Stimulated activated CD8-positive, alpha-beta memory T cell treated with anti-CD3 and anti-CD28 coated beads, Interleukin-15, amount 100 ng/mL, for 1 hour (primary cell): ENCODE measurements around the gene MEN1.

Experiments used
- DNase-seq: peaks from one replicate; pipeline ENCODE4 v3.0.0-alpha.2; 2020; ENCODE audit warnings: low read depth

MEN1 gene

DNA sequence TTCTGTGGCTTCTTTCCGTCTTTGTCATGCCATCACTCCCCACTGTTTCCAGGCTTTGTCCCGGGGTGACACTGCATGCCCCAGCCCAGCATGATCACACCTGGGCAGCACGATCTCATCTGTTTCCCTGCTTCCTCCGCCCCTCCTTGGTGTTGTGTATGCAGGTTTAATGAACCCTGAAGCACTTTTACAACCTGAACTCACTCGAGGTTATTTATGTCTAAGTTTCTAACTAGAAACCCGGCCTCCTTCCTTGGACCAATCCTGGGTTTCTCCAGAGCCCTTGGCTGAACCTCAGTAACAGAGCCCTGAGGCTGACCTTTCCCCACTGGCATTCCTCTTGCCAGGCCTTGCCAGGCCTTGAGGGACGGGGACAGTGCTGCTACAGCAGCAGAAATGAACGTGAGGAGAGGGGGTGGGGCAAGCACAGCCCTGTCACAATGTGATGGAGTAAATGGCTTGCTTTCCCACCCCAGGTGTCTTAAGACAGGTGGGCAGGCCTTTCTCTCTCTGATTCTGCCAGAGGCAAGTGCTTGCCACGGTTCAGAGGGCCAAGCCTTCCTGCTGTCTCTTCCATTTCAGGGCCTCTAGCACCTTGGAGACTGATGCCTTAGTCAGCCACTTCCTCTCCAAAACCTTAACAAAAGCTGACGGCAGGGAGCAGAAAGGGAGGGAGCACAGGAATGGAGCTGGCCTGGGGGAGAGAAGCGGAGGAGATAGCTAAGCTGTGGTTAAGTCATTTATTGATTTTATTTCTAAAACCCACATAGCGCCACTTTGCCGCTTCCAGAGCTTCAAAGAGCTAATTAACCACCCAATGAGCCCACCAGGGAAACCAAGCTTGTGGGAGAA is 47.5 kb downstream of the MEN1 start:
- no peak for DNase-seq

DNA sequence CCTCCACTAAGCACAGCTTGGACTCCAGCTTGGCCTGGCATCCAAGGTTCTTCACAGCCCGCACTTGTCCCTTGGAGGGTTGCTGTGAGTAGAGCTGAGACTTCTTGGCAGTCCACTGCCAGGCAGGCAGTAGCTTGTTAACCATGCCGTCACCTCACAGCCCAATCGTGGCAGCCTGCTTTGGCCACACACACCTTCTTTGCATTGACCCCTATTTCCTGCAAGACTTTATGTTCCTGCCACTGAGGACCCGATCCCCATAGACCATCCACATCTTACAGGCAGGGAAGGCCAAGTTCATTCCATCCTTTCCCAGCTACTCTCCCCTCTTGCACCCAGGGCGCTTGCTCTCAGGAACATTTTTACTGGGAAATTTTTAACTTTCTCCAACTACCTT is 48.1 kb downstream of the MEN1 start:
- DNase-seq = no peak

DNA sequence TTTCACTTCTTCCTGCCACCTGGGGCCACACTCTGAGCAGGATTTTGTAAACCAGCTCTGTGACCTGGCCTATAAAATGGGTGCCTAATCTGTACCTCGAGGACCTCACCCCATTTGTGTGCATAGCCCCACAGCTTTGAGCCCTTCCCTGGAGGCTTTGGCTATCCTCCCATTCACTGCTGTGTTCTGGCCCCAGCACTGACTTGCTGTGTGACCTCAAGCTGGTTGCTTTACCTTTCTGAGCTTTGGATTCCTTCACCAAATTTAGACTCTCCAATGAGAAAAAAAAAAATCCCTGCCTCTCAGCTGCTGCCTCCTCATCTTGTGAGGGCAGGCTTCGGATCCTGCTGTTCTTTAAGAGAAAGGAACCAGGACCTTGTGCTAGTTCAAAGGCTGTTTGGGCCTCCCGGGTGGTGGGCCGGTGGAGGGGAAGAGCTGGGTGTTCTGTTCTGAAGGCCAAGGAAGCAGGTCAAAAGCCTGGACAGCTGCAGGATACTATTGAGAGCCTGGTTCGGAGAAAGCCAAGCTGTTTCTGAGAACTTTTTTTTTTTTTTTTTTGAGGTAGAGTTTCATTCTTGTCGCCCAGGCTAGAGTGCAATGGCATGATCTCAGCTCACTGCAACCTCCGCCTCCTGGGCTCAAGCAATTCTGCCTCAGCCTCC is 49.5 kb downstream of the MEN1 start:
- DNase-seq = no peak

DNA sequence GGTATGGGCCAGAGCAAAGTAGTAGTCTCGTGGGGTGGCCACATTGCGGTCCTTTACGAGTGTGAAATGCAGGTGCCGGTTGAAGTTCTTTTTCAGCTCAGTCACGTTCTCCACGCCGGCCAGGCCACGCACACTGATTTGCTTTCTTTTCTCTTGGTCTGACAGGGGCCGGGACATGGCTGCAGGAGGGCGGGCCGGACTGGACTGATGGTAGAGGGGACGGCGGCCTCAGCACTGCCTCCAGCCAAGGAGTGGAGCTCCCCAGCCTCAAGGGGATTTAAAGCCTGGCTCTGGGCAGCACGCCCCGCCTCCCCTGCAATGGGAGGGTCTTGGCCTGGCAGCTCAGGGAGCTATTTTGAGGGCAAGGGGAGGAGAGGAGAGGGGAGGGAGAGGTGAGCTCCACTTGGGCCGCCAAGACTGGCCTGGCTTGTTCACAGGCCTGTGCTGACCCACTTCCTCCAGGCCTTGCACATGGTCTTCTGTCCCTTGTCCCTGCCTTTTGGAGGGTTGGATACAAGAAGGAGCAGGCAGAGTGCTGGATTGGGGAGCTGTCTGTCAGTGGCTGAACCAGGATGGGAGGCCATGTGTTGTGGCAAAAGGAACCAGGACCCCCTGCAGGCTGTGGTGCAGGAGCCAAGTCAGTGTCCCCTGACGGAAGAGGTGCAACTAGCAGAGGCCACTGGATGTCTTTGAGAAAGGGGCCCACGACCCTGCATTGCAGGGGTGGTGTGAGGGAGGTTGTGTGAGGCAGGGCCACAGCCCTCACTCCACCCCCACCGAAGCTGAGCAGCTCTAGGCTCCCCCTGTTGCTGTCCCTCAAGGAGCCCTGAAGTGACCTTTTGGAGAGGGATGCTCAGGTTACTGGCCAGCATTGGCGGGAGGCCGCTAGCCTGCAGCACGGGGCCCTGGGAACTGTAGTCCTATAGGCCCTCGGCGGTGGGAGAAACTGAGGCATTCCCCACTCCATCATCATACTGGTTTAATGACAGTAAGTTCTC is 50.3 kb downstream of the MEN1 start, which contains the start of gene PYGM:
TSS of gene PYGM (minus strand) at position 253 of the 998 bp plus-strand sequence. CDS start at position 177, 76 bp downstream.
- DNase-seq = no peak

DNA sequence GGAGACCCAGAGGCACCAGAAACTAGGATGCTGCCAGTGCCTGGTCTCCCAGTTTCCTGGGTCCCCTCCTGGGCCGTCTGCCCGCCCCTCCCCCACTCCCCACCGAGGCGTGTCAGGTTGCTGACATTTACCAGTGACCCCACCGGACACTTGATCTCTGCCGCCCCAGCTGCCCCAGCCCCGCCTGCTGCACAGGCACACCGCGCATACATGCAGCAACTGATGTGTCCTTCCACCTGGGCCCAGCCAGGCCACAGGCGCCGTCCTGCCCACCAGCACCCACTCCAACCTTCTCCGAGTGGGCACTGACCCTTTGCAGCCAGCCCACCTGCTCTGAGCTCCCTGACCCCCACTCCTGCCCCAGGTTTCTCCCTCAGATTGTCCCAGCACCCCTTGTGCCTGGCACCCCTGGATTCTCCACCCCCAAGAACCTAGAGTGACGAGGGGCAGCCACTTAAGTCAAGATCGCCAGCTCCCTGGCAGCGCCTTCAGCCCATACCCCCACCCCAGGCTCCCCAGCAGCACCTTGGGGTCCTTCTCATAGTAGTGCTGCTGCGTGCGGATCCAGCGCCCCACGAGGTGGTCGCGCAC is 51.1 kb downstream of the MEN1 start:
- no peak for DNase-seq

DNA sequence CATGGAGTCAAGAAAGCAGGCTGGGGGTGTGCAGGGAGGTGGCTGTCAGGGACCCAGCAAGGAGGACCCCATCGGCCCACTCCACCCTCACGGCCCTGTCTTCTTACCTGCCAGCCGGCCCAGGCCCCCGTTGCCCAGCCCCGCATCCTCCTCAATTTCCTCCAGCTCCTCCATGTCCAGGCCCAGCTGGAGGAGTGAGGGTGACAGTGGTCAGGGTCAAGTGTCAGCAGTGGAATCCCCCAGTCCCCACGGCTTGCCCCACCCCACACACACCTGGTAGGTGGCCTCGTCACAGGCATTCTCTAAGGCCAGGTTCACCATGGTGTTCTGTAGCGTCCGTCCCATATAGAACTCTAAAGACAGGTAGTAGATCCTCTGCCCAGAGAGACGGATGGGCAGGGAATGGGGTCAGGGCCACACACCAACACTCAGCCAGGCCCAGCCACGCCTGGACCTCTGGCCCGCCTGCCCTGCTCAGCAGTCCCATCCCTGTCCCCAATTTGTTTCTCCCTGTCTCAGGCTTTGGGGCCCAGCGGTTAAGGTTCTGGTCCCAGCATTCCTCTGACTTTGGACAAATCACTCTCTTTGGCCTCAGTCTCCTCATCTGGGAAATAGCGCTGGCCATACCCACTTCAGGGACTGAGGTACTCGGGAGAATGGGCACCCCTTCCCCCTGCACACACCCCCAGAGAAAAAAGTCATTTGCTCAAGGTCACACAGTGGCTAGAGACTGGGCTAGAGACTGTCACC is 51.8 kb downstream of the MEN1 start:
- no peak for DNase-seq

DNA sequence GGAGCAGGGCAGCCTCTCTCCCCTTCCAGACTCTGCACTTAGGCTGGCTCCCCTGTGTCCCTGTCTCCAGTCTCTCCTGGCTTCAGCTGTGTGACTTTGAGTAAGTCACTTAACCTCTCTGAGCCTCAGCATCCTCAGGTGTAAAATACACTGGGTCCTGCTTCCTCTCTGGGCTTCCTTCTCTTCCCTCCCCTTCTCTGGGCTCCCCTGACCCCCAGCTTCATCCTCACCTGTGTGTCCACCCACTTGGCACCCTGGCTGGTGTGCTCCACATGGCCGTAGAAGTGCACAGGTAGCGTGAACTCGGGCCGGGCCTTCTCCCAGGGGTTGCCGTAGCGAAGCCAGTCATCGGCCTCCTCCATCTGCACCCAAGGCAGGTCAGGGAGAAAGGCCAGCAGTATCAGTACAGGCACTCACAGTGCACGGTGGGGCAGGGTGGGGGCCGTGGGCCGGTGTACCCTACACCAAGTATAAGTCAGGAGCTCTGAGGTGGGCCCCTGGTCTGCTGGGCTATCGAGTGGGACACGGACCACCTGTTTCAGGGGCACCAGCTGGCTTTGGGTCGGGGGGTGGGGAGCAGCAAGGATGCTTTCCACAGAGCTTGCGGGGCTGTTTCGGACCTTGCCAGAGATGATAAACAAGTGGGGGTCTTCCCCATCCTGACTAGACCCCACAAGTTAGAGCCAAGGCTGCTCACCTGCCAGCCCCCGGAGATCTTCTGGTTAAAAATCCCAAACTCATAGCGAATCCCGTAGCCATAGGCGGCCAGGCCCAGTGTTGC is 52.6 kb downstream of the MEN1 start:
- no peak for DNase-seq

DNA sequence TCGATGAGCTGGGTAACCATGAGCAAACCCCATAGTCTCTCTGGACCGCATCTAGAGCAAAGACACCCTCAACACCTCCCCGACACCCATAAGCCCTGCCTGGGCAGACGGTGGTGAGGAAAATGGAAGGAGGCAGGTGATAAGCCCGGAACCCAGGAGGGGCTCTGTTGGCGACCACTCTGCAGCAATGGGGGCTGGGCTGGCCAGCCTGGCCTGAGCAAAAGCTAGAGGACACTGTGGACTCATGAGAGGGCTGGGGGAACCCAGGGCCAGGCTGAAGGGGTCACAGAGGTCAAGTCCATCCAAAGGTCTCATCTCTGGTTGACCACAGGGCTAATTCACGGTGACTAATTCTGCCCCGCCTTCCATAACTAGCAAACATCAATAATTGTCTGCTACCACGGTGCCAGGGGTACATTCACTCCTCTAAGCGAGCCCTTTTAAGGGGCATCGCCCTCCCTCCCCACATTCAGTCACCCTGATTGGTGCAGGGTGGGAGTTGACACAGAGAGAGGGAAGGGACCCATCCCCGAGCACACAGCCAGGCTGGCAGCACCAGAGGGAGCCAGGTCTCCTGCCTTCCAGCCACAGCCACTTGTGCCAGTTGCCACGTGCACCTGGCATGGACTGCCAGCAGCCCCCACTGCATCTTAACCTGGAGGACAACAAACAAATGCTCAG is 54.5 kb downstream of the MEN1 start:
- no peak for DNase-seq

DNA sequence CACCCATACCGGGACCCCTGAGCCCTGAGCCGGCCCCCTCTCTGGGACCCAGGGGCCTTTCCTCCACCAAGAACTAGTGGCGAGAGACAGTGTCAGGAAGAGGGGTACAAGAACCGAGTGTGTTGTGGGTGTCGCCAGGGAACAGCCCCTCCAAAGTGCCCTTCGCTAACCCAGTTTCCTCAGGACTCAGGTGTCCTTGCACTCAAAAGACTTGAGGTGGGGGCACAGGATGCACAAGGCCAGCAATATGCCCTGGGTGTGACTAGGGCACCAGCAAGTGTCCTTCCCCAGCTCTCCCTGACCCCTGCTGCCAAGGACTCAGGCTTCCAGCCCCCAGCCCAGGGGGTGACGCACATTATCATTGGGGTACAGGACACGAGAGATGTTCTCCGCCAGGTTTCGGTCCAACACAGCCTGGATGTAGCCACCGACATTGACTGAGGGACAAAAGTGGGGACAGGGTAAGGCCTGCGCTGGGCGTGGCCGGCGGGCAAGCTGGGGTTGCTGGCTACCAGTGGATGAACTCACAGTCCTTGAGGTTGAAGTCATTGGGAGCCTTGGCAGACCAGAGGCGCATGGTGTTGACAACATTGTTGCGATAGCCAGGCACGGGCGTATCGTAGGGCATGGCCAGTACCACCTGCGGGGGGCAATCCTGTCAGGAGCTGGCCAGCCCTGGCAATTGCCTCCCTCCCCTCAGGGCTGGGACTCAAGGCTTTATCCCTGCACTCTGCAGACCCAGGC is 55.3 kb downstream of the MEN1 start:
- DNase-seq = no peak

DNA sequence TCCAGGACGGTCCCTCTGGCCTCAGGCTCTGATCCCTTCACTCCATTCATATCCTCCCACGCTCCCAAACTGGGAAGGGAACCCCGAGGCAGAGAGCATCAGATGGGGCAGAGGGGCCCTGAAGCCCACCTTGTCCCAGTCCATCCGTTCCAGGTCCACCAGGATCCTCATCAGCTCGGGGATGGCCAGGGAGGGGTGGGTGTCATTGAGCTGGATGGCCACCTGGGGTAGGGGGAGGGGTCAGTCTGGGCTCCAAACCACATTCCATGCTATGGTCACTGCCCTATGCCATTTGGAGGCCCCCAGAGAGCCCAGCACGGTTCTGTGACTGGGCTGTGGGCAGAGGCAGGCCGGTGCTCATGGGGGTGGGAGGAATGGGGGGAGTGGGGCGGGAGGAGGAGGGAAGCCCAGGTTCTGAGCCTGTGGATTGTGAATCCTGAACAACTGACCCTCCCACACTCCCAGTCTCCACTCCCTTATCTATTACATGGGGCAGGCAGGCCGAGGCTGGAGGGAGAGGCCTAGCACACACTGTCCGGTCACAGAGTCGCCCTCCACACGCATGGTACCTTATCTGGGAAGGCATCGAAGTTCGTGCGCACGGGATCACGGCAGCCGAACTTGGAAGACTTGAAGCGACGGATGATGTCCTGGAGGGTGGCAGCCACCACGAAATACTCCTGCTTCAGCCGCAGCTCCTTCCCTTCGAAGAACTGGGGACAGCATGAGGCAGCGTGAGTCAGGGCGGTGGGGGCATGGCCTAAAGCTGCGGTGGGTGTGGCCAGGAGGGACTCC is 56.0 kb downstream of the MEN1 start:
- DNase-seq = no peak
